Endodermal cell (in vitro differentiated cells): ENCODE measurements around the gene CSF3. TPM values are rescaled to one million over a fixed set of nuclear protein-coding genes. Genes with fewer than 3 reads are reported as not detected.

ENCODE experiments used
- DNase-seq: peaks from one replicate; pipeline ENCODE4 v3.0.0-alpha.2; 2017
- H3K27ac ChIP-seq: 2 replicates; pipeline ENCODE4 v1.5.1; 2013; ENCODE audit warnings: mild to moderate bottlenecking, low read depth, low read length, moderate library complexity
- H3K27me3 ChIP-seq: 2 replicates; pipeline ENCODE4 v1.6.1; 2013; ENCODE audit warnings: mild to moderate bottlenecking, low read length, moderate library complexity; ENCODE audit not compliant: insufficient read depth, control insufficient read depth, poor library complexity, severe bottlenecking
- H3K36me3 ChIP-seq: 2 replicates; pipeline ENCODE4 v1.7.0; 2013; ENCODE audit warnings: mild to moderate bottlenecking, low read length, moderate library complexity; ENCODE audit not compliant: control insufficient read depth, insufficient read depth
- H3K4me1 ChIP-seq: one replicate; pipeline ENCODE4 v1.7.0; 2013; ENCODE audit warnings: low read length; ENCODE audit not compliant: control insufficient read depth, insufficient read depth
- H3K4me3 ChIP-seq: 2 replicates; pipeline ENCODE4 v1.5.1; 2013; ENCODE audit warnings: mild to moderate bottlenecking, low read length, moderate library complexity
- H3K9ac ChIP-seq: 2 replicates; pipeline ENCODE4 v1.6.1; 2013; ENCODE audit warnings: mild to moderate bottlenecking, low read length, moderate library complexity; ENCODE audit not compliant: poor library complexity, severe bottlenecking; ENCODE audit errors: extremely low read depth
- H3K9me3 ChIP-seq: 2 replicates; pipeline ENCODE4 v1.6.1; 2013; ENCODE audit warnings: mild to moderate bottlenecking, low read length, moderate library complexity; ENCODE audit not compliant: control insufficient read depth
- H3K27ac Mint-ChIP-seq: 2 replicates; pipeline ENCODE4 v1.8.0; 2020; ENCODE audit warnings: mixed read lengths
- H3K27me3 Mint-ChIP-seq: 2 replicates; pipeline ENCODE4 v1.8.0; 2021; ENCODE audit warnings: mild to moderate bottlenecking, mixed read lengths; ENCODE audit not compliant: insufficient read depth
- H3K36me3 Mint-ChIP-seq: 2 replicates; pipeline ENCODE4 v1.8.0; 2020; ENCODE audit warnings: low read depth, mixed read lengths
- H3K4me1 Mint-ChIP-seq: 2 replicates; pipeline ENCODE4 v1.8.0; 2020; ENCODE audit warnings: mixed read lengths
- H3K4me3 Mint-ChIP-seq: 2 replicates; pipeline ENCODE4 v1.8.0; 2020; ENCODE audit warnings: mild to moderate bottlenecking, moderate library complexity, mixed read lengths
- H3K9me3 Mint-ChIP-seq: 2 replicates; pipeline ENCODE4 v1.8.0; 2020; ENCODE audit warnings: mild to moderate bottlenecking, mixed read lengths
- WGBS, 2 experiments: methylation state at CpG; one replicate each; pipeline versions ENCODE4 v1.1.5 to v1.1.7; 2013; ENCODE audit warnings: missing lambda C conversion rate in 2 of 2, mixed read lengths in 1 of 2; ENCODE audit not compliant: insufficient coverage in 1 of 2, insufficient read length in 1 of 2; 5-methylcytosine and 5-hydroxymethylcytosine counted together
- long read RNA-seq, 4 experiments: library from polyadenylated mRNA in 2 of 4; library from RNA in 1 of 4; library from capped mRNA in 1 of 4; stranded (forward) in 3 of 4; unstranded in 1 of 4; transcript quantifications; one replicate each; pipeline ENCODE4 v2.0.0, GENCODE V29; 2020 to 2021; ENCODE audit warnings: inconsistent platforms in 1 of 4
- polyA plus RNA-seq, 2 experiments: library from polyadenylated mRNA; stranded (reverse); fragments of 50-300 nt; gene quantifications; one replicate each; pipeline ENCODE4 v1.2.3, GENCODE V29; 2013
- total RNA-seq, 2 donors: library from RNA; stranded (reverse); fragmentation: NEBNext Ultra II Directional in 1 of 2; extraction: Animal tissue kit (Norgen Biotek cat#: 25700) in 1 of 2; gene quantifications; 2 replicates in 1 of 2; 3 replicates in 1 of 2; pipeline ENCODE4 v1.2.1, GENCODE V29; 2021
- TF ChIP-seq, protein P1 (sequence below): fragments of 200-600 bp; sonication (generic); conservative IDR thresholded peaks from 2 replicates; pipeline ENCODE4 v1.5.0; 2021; ENCODE audit warnings: antibody characterized with exemption, mild to moderate bottlenecking

The CSF3 gene, protein sequence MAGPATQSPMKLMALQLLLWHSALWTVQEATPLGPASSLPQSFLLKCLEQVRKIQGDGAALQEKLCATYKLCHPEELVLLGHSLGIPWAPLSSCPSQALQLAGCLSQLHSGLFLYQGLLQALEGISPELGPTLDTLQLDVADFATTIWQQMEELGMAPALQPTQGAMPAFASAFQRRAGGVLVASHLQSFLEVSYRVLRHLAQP
- total RNA-seq = not detected
- polyA plus RNA-seq (2013, experiment 1 of 2) = not detected
- not detected for polyA plus RNA-seq (2013, experiment 2 of 2)
- long read RNA-seq, experiment 1 = 0 reads
- long read RNA-seq, experiment 2 = 0 reads
- long read RNA-seq, experiment 3 = 0 reads
- long read RNA-seq, experiment 4 = 0 reads

DNA sequence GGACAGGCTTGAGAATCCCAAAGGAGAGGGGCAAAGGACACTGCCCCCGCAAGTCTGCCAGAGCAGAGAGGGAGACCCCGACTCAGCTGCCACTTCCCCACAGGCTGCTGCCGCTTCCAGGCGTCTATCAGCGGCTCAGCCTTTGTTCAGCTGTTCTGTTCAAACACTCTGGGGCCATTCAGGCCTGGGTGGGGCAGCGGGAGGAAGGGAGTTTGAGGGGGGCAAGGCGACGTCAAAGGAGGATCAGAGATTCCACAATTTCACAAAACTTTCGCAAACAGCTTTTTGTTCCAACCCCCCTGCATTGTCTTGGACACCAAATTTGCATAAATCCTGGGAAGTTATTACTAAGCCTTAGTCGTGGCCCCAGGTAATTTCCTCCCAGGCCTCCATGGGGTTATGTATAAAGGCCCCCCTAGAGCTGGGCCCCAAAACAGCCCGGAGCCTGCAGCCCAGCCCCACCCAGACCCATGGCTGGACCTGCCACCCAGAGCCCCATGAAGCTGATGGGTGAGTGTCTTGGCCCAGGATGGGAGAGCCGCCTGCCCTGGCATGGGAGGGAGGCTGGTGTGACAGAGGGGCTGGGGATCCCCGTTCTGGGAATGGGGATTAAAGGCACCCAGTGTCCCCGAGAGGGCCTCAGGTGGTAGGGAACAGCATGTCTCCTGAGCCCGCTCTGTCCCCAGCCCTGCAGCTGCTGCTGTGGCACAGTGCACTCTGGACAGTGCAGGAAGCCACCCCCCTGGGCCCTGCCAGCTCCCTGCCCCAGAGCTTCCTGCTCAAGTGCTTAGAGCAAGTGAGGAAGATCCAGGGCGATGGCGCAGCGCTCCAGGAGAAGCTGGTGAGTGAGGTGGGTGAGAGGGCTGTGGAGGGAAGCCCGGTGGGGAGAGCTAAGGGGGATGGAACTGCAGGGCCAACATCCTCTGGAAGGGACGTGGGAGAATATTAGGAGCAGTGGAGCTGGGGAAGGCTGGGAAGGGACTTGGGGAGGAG is at the start of gene CSF3:
CSF3 (plus strand) TSS at position 436 of the 993 bp plus-strand sequence; CDS start at position 471, 35 bp downstream.
- Mint-ChIP-seq H3K27ac (no peak within 1 kb of the TSS), H3K27me3 (no peaks in the 10 kb centered on the region), H3K4me1 (peaks cover 14% of the 10 kb centered on the region), H3K4me3 (no peak within 1 kb of the TSS), H3K9me3 (peaks cover 3% of the 10 kb centered on the region), H3K36me3 (peaks cover 13% of the 10 kb centered on the region)
- peaks cover 5% of the 10 kb centered on the region for H3K4me1 ChIP-seq
- H3K9me3 ChIP-seq = no peaks in the 10 kb centered on the region
- TF ChIP-seq, protein P1, sequence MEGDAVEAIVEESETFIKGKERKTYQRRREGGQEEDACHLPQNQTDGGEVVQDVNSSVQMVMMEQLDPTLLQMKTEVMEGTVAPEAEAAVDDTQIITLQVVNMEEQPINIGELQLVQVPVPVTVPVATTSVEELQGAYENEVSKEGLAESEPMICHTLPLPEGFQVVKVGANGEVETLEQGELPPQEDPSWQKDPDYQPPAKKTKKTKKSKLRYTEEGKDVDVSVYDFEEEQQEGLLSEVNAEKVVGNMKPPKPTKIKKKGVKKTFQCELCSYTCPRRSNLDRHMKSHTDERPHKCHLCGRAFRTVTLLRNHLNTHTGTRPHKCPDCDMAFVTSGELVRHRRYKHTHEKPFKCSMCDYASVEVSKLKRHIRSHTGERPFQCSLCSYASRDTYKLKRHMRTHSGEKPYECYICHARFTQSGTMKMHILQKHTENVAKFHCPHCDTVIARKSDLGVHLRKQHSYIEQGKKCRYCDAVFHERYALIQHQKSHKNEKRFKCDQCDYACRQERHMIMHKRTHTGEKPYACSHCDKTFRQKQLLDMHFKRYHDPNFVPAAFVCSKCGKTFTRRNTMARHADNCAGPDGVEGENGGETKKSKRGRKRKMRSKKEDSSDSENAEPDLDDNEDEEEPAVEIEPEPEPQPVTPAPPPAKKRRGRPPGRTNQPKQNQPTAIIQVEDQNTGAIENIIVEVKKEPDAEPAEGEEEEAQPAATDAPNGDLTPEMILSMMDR = no peak
- no peaks in the 10 kb centered on the region for H3K27me3 ChIP-seq
- peaks cover 5% of the 10 kb centered on the region for H3K36me3 ChIP-seq
- no peak within 1 kb of the TSS for H3K9ac ChIP-seq
- DNase-seq = peak; percentile 55
- H3K4me3 ChIP-seq = no peak within 1 kb of the TSS
- no peak within 1 kb of the TSS for H3K27ac ChIP-seq
- 56 to 74% methylated on average over 5 to 20 of the region's 20 CpGs for WGBS, 2 experiments

DNA sequence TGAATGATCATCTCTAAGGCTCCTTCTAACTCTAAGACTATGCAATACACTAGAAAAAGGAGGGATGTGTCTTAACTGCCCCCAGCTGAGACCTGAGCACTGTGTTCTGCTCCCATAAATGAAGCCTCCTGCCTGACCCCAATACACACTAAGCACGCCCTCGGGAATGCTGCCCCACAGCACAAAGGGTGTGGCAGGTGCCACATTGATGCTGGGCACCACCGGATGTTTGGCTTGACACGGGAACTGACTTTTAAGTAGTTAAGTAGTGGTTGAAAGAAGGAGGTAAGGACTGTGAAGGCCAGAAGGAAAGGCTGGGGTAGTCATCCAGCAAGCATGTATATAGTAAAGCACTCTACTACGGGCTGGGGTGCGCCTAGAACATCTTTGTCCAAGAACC is 48.5 kb upstream of the CSF3 start:
- DNase-seq = no peak
- H3K27me3 ChIP-seq = peaks cover 7% of the 10 kb centered on the region
- H3K27ac ChIP-seq = no peak overlapping the region
- H3K27ac Mint-ChIP-seq = no peak overlapping the region
- no peaks in the 10 kb centered on the region for H3K36me3 ChIP-seq
- 92 to 93% methylated on average over 4 to 6 of the region's 6 CpGs for WGBS, 2 experiments
- H3K9me3 ChIP-seq = no peaks in the 10 kb centered on the region
- H3K27me3 Mint-ChIP-seq = peaks cover 20% of the 10 kb centered on the region
- no peaks in the 10 kb centered on the region for H3K4me1 ChIP-seq
- no peak overlapping the region for H3K4me3 Mint-ChIP-seq
- H3K4me3 ChIP-seq = no peak overlapping the region
- no peaks in the 10 kb centered on the region for H3K9me3 Mint-ChIP-seq
- H3K4me1 Mint-ChIP-seq = peaks cover 2% of the 10 kb centered on the region
- no peaks in the 10 kb centered on the region for H3K36me3 Mint-ChIP-seq
- H3K9ac ChIP-seq = no peak overlapping the region
- TF ChIP-seq, protein P1 = no peak

DNA sequence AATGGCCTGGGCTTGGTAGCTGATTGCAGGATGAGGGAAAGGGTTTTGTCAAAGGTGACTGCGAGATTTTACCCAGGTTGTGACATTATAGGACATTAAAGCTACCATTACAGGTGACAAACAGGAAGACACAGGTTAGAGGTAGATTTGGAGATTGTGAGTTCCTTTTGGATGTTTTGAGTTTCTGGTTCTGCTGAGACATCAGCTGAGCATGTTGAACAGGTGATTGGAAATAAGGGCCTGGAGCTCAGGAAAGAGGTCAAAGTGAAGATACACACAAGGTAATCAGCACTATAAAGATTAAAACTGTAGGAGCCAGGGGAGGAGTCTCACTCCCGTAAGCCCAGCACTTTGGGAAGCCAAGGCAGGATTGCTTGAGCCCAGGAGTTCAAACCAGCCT is 46.5 kb upstream of the CSF3 start:
- H3K9me3 Mint-ChIP-seq = no peaks in the 10 kb centered on the region
- Histone ChIP-seq H3K27ac (no peak overlapping the region), H3K36me3 (no peaks in the 10 kb centered on the region), H3K9me3 (no peaks in the 10 kb centered on the region), H3K9ac (no peak overlapping the region), H3K4me3 (no peak overlapping the region), H3K4me1 (peaks cover 5% of the 10 kb centered on the region), H3K27me3 (peaks cover 7% of the 10 kb centered on the region)
- H3K27ac Mint-ChIP-seq = no peak overlapping the region
- DNase-seq = no peak
- WGBS, 2 experiments = 92 to 94% methylated on average over 2 of the region's 2 CpGs
- peaks cover 6% of the 10 kb centered on the region for H3K4me1 Mint-ChIP-seq
- H3K4me3 Mint-ChIP-seq = no peak overlapping the region
- H3K36me3 Mint-ChIP-seq = no peaks in the 10 kb centered on the region
- TF ChIP-seq, protein P1 = no peak
- H3K27me3 Mint-ChIP-seq = peaks cover 26% of the 10 kb centered on the region
